Measurements from ENCODE around the gene HUNK. TPM values are rescaled to one million over a fixed set of nuclear protein-coding genes. Genes with fewer than 3 reads are reported as not detected.

HUNK gene
- total RNA-seq, 1 experiment from 2014 or later = 4.8 TPM

DNA sequence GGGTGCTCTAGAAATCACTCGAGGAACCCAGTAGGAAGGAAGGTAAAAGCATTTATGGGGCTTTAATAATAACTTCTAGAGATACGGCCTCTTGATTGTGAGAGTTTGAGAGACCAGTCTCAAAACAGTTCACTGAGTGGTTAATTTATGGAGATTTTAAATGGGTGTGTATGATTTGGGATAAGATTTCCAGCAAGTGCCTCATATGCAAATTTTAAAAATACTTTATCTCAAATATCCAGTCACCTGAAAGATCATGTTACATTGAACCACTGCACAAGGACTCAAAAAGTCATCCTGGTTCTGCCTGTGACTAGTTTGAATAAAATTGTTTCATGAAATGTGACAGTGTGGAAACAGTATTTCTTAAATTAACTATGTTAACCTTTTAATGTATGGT lies 64.5 kb downstream of the HUNK start:
- Histone ChIP-seq H3K4me1 (peaks cover 8% of the 10 kb centered on the region; the same call in 1 of the 2 replicates), H3K4me3 (ENCODE audit: low read depth, low read length) (no peak overlapping the region), H3K9me3 (no peaks in the 10 kb centered on the region), H3K36me3 (ENCODE audit: control insufficient read depth, insufficient read depth, low read length) (no peaks in the 10 kb centered on the region), H3K27me3 (replicated peaks; ENCODE audit: control insufficient read depth, insufficient read depth, low read length) (no peaks in the 10 kb centered on the region)
- POLR2A ChIA-PET = no interaction called here
- Mint-ChIP-seq H3K27ac (ENCODE audit: unreplicated experiment) (no peak overlapping the region), H3K9me3 (ENCODE audit: unreplicated experiment) (no peaks in the 10 kb centered on the region), H3K36me3 (ENCODE audit: insufficient read depth, unreplicated experiment) (no peaks in the 10 kb centered on the region), H3K4me1 (ENCODE audit: low read depth, unreplicated experiment) (peaks cover 20% of the 10 kb centered on the region), H3K27me3 (ENCODE audit: insufficient read depth, unreplicated experiment) (no peaks in the 10 kb centered on the region), H3K4me3 (ENCODE audit: unreplicated experiment) (no peak overlapping the region)
- no TSS peak for BruUV-seq (replicated peaks)
- CTCF ChIA-PET = no interaction called here
- TF ChIP-seq CTCF (IDR thresholded peaks at IDR 0.05; ENCODE audit: insufficient read depth in 1 of 2, low read depth in 1 of 2, low read length in 1 of 2, severe bottlenecking in 1 of 2, unreplicated experiment in 1 of 2) = no peak
- intact Hi-C loops (cut with micrococcal nuclease; ENCODE audit: unreplicated experiment) = no loop called here
- DNase-seq = no peak

- no peaks in the 10 kb centered on the region for H3K27me3 Mint-ChIP-seq (ENCODE audit: insufficient read depth, unreplicated experiment)
- H3K27ac Mint-ChIP-seq (ENCODE audit: unreplicated experiment) = no peak overlapping the region
- no peaks in the 10 kb centered on the region for H3K9me3 ChIP-seq
- POLR2A ChIA-PET = no interaction called here
- peaks cover 21% of the 10 kb centered on the region for H3K4me1 Mint-ChIP-seq (ENCODE audit: low read depth, unreplicated experiment)
- intact Hi-C loops (cut with micrococcal nuclease; ENCODE audit: unreplicated experiment) = no loop called here
- CTCF ChIA-PET = no interaction called here
- no peak for DNase-seq
- no peak overlapping the region for H3K4me3 Mint-ChIP-seq (ENCODE audit: unreplicated experiment)
- no peak for TF ChIP-seq CTCF (IDR thresholded peaks at IDR 0.05; ENCODE audit: insufficient read depth in 1 of 2, low read depth in 1 of 2, low read length in 1 of 2, severe bottlenecking in 1 of 2, unreplicated experiment in 1 of 2)
- H3K9me3 Mint-ChIP-seq (ENCODE audit: unreplicated experiment) = no peaks in the 10 kb centered on the region
- BruUV-seq (replicated peaks) = no TSS peak
- H3K36me3 ChIP-seq (ENCODE audit: control insufficient read depth, insufficient read depth, low read length) = no peaks in the 10 kb centered on the region
- peaks cover 21% of the 10 kb centered on the region; the same call in 1 of the 2 replicates for H3K4me1 ChIP-seq
- no peaks in the 10 kb centered on the region for H3K27me3 ChIP-seq (replicated peaks; ENCODE audit: control insufficient read depth, insufficient read depth, low read length)
- H3K4me3 ChIP-seq (ENCODE audit: low read depth, low read length) = no peak overlapping the region
- H3K36me3 Mint-ChIP-seq (ENCODE audit: insufficient read depth, unreplicated experiment) = no peaks in the 10 kb centered on the region
These were observed 65.8 kb downstream of the HUNK start for GRCh38 chr21:31938330-31939301.

DNA sequence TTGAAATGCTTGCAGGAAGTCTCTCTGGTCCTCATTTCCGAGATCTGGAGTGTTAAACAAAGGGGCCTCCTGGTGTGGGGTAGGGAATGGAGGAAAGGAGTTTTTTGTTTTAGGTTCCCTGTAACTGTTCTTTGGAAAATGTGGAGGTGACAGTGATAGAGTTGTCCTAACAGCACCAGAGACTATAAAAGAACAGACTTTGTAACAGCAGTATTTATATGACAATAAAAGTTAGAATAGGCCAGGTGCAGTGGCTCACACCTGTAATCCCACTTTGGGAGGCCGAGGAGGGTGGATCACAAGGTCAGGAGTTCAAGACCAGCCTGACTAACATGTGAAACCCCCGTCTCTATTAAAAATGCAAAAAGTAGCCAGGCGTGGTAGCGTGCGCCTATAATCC lies 68.9 kb downstream of the HUNK start:
- no peak overlapping the region for H3K4me3 ChIP-seq (ENCODE audit: low read depth, low read length)
- ChIA-PET POLR2A (no interaction called here), CTCF (no interaction called here)
- no peak for DNase-seq
- no peaks in the 10 kb centered on the region for H3K36me3 ChIP-seq (ENCODE audit: control insufficient read depth, insufficient read depth, low read length)
- no peaks in the 10 kb centered on the region for H3K9me3 ChIP-seq
- peaks cover 34% of the 10 kb centered on the region for H3K4me1 ChIP-seq
- Mint-ChIP-seq H3K4me3 (ENCODE audit: unreplicated experiment) (no peak overlapping the region), H3K27me3 (ENCODE audit: insufficient read depth, unreplicated experiment) (no peaks in the 10 kb centered on the region), H3K4me1 (ENCODE audit: low read depth, unreplicated experiment) (peaks cover 21% of the 10 kb centered on the region), H3K9me3 (ENCODE audit: unreplicated experiment) (no peaks in the 10 kb centered on the region), H3K36me3 (ENCODE audit: insufficient read depth, unreplicated experiment) (no peaks in the 10 kb centered on the region), H3K27ac (ENCODE audit: unreplicated experiment) (no peak overlapping the region)
- H3K27me3 ChIP-seq (replicated peaks; ENCODE audit: control insufficient read depth, insufficient read depth, low read length) = no peaks in the 10 kb centered on the region
- intact Hi-C loops (cut with micrococcal nuclease; ENCODE audit: unreplicated experiment) = loop anchor here (10.0 kb wide), 1 partner anchor 67 kb away; the partner anchor contains the start of gene HUNK
- BruUV-seq (replicated peaks) = no TSS peak
- TF ChIP-seq CTCF (IDR thresholded peaks at IDR 0.05; ENCODE audit: insufficient read depth in 1 of 2, low read depth in 1 of 2, low read length in 1 of 2, severe bottlenecking in 1 of 2, unreplicated experiment in 1 of 2) = no peak
